HL-60 (cell line): ENCODE results near the gene EFHC2.

Experiments
- DNase-seq, 2 experiments: peaks; one replicate each; pipeline ENCODE4 v3.0.0-alpha.2; 2010 to 2020; ENCODE audit warnings: low read depth in 1 of 2, low spot score in 1 of 2
- H3K27ac ChIP-seq: fragments of 250-450 bp; sonication (Bioruptor Pico); replicated peaks from 2 replicates; pipeline ENCODE4 v1.5.1; 2020; ENCODE audit warnings: mild to moderate bottlenecking, moderate library complexity
- H3K27me3 ChIP-seq: fragments of 250-450 bp; sonication (Bioruptor Pico); 2 replicates; pipeline ENCODE4 v1.5.1; 2021; ENCODE audit warnings: mild to moderate bottlenecking, moderate library complexity; ENCODE audit not compliant: insufficient read depth, poor library complexity, severe bottlenecking
- H3K4me3 ChIP-seq: replicated peaks from 2 replicates; pipeline ENCODE4 v1.5.1; 2011; ENCODE audit warnings: mild to moderate bottlenecking, control low read depth, low read length; ENCODE audit not compliant: insufficient read depth
- CTCF ChIP-seq: IDR thresholded peaks from one replicate; pipeline ENCODE4 v1.5.1; 2011; ENCODE audit warnings: low read length, control low read depth, inconsistent platforms; ENCODE audit not compliant: insufficient read depth
- GABPA ChIP-seq: IDR thresholded peaks from 2 replicates; pipeline ENCODE4 v1.6.1; 2012; ENCODE audit warnings: low read depth
- POLR2AphosphoS5 ChIP-seq: IDR thresholded peaks from 2 replicates; pipeline ENCODE4 v1.6.1; 2012; ENCODE audit warnings: low read depth
- REST ChIP-seq: IDR thresholded peaks from 2 replicates; pipeline ENCODE4 v1.6.1; 2012; ENCODE audit warnings: low read depth; ENCODE audit not compliant: insufficient replicate concordance
- SPI1 ChIP-seq: IDR thresholded peaks from 2 replicates; pipeline ENCODE4 v1.6.1; 2012; ENCODE audit warnings: low read depth, mild to moderate bottlenecking, borderline replicate concordance

Gene EFHC2

GRCh38 chrX:44338361-44338760 lies 5.1 kb downstream of the EFHC2 start:
- TF ChIP-seq POLR2AphosphoS5 (no peak), GABPA (no peak), REST (no peak), SPI1 (no peak), CTCF (no peak)
- Histone ChIP-seq H3K27me3 (no peaks in the 10 kb centered on the region), H3K4me3 (no peak overlapping the region), H3K27ac (no peak overlapping the region)
- no peak for DNase-seq

- TF ChIP-seq REST = no peak
- TF ChIP-seq POLR2AphosphoS5 = no peak
- no peak for TF ChIP-seq GABPA
- TF ChIP-seq CTCF = no peak
- no peak for TF ChIP-seq SPI1
- no peak for DNase-seq
These were observed 11.0 kb downstream of the EFHC2 start for GRCh38 chrX:44332437-44332836.

GRCh38 chrX:44330227-44330626 lies 13.2 kb downstream of the EFHC2 start:
- H3K27me3 ChIP-seq = no peaks in the 10 kb centered on the region
- no peak for DNase-seq
- H3K4me3 ChIP-seq = no peak overlapping the region
- TF ChIP-seq REST (no peak), POLR2AphosphoS5 (no peak), CTCF (no peak), SPI1 (no peak), GABPA (no peak)
- no peak overlapping the region for H3K27ac ChIP-seq

More at GRCh38 chrX:44332437-44332836, 11.0 kb downstream of the EFHC2 start:
- no peak overlapping the region for H3K27ac ChIP-seq
- no peaks in the 10 kb centered on the region for H3K27me3 ChIP-seq
- no peak overlapping the region for H3K4me3 ChIP-seq
